Stimulated activated CD8-positive, alpha-beta memory T cell treated with anti-CD3 and anti-CD28 coated beads, Interleukin-2, amount 100 ng/mL, for 1 hour (primary cell): ENCODE measurements around the gene KIAA0513.

Experiments used
- DNase-seq, 2 donors: peaks; one replicate each; pipeline ENCODE4 v3.0.0-alpha.2; 2020; ENCODE audit warnings: low read depth in 2 of 2

KIAA0513 gene

GRCh38 chr16:85088570-85089199 lies 61.1 kb downstream of the KIAA0513 start:
- no peak for DNase-seq

GRCh38 chr16:85089525-85089924 lies 61.9 kb downstream of the KIAA0513 start:
- DNase-seq: no peak

GRCh38 chr16:85090181-85090580 lies 62.6 kb downstream of the KIAA0513 start:
- DNase-seq: no peak

GRCh38 chr16:85090873-85091521 lies 63.4 kb downstream of the KIAA0513 start:
- DNase-seq: no peak

GRCh38 chr16:85091522-85091910 lies 63.9 kb downstream of the KIAA0513 start:
- no peak for DNase-seq

GRCh38 chr16:85092309-85092708 lies 64.7 kb downstream of the KIAA0513 start:
- no peak for DNase-seq

GRCh38 chr16:85092851-85093250 lies 65.3 kb downstream of the KIAA0513 start:
- DNase-seq: no peak

- DNase-seq: no peak
Measured at GRCh38 chr16:85093705-85094104, 66.1 kb downstream of the KIAA0513 start.

GRCh38 chr16:85094176-85094805 lies 66.7 kb downstream of the KIAA0513 start:
- no peak for DNase-seq

- no peak for DNase-seq
Measured at GRCh38 chr16:85094812-85095211, 67.2 kb downstream of the KIAA0513 start.

- no peak for DNase-seq
Measured at GRCh38 chr16:85096921-85097320, 69.3 kb downstream of the KIAA0513 start.

- no peak for DNase-seq
Measured at GRCh38 chr16:85098565-85098964, 71.0 kb downstream of the KIAA0513 start.

- no peak for DNase-seq
Measured at GRCh38 chr16:85100265-85100664, 72.7 kb downstream of the KIAA0513 start.

GRCh38 chr16:85101956-85102630 lies 74.5 kb downstream of the KIAA0513 start:
- DNase-seq: no peak

GRCh38 chr16:85103114-85104079 lies 75.8 kb downstream of the KIAA0513 start:
- DNase-seq: no peak

GRCh38 chr16:85104147-85104546 lies 76.6 kb downstream of the KIAA0513 start:
- no peak for DNase-seq

- peak in 1 of 2 donors; percentile 10 for DNase-seq
Measured at GRCh38 chr16:85104821-85105391, 77.3 kb downstream of the KIAA0513 start.

- no peak for DNase-seq
Measured at GRCh38 chr16:85105475-85105874, 77.9 kb downstream of the KIAA0513 start.

GRCh38 chr16:85107083-85107482 lies 79.5 kb downstream of the KIAA0513 start:
- no peak for DNase-seq

GRCh38 chr16:85107532-85107931 lies 79.9 kb downstream of the KIAA0513 start:
- DNase-seq: no peak

GRCh38 chr16:85110105-85110504 lies 82.5 kb downstream of the KIAA0513 start:
- DNase-seq: no peak
